ENCODE data around the gene CABLES1. TPM values are rescaled to one million over a fixed set of nuclear protein-coding genes. Genes with fewer than 3 reads are reported as not detected.
"Not testable (repeated sequence)": the region's sequence is repeated elsewhere in the genome, so short reads cannot be mapped to it uniquely, and the experiment has no call there.

Gene CABLES1
- total and polyA plus RNA-seq, 2 of the 8 experiments (the other 6 are each of a cell fraction or from before 2014, with no cell fraction given): 9.2 to 26.4 TPM

GRCh38 chr18:23088310-23088709, 47.0 kb upstream of the CABLES1 start (continued):
- no peak for TF ChIP-seq CEBPB (IDR thresholded peaks at IDR 0.05; ENCODE audit: low read depth, low read length)

GRCh38 chr18:23091017-23091993, 44.0 kb upstream of the CABLES1 start:
- POLR2A ChIA-PET (ENCODE audit: partially characterized antibody): interaction anchor here (0.7 kb wide), 1 partner anchor 226 kb away, joined by 3 read pairs; no protein-coding TSS in a partner anchor
- H2AFZ ChIP-seq (ENCODE audit: low read length): not testable (repeated sequence)

More at GRCh38 chr18:23091017-23091993, 44.0 kb upstream of the CABLES1 start:
- H3K23me2 ChIP-seq (ENCODE audit: low read depth, low read length); H4K20me1 ChIP-seq (replicated peaks in 1 of 2; ENCODE audit: control insufficient read depth in 1 of 2, insufficient read depth in 2 of 2, low read length in 2 of 2); H3K27ac ChIP-seq (ENCODE audit: low read depth, low read length); H3K56ac ChIP-seq (replicated peaks; ENCODE audit: insufficient read length, low read depth, low read length); H3K9me3 ChIP-seq (ENCODE audit: insufficient read depth in 2 of 2, low read depth in 1 of 2, low read length in 1 of 2); H3K9ac ChIP-seq (replicated peaks in 1 of 4; ENCODE audit: extremely low read depth in 1 of 4, low read depth in 3 of 4, low read length in 3 of 4); H3K27me3 ChIP-seq (replicated peaks in 1 of 4; ENCODE audit: control insufficient read depth in 3 of 4, extremely low read depth in 1 of 4, insufficient read depth in 3 of 4, low read length in 3 of 4); H3K23ac ChIP-seq (ENCODE audit: insufficient read length); H3K4ac ChIP-seq (replicated peaks; ENCODE audit: insufficient read length, low read depth, low read length); H3K4me2 ChIP-seq (ENCODE audit: insufficient read depth in 1 of 2, low read depth in 2 of 2, low read length in 2 of 2); H4K8ac ChIP-seq (ENCODE audit: extremely low read depth, insufficient read depth, low read length); H2AK5ac ChIP-seq (ENCODE audit: low read depth, low read length); H2BK15ac ChIP-seq (ENCODE audit: low read length); H4K91ac ChIP-seq (replicated peaks; ENCODE audit: insufficient read length, low read length); H2BK12ac ChIP-seq (ENCODE audit: low read depth, low read length); H3K36me3 ChIP-seq (ENCODE audit: control insufficient read depth in 2 of 4, insufficient read depth in 4 of 4, low read length in 3 of 4); H3K4me3 ChIP-seq (ENCODE audit: extremely low read depth in 1 of 4, insufficient read depth in 2 of 4, low read depth in 3 of 4, low read length in 4 of 4); H2BK20ac ChIP-seq (ENCODE audit: low read length); H2BK5ac ChIP-seq (ENCODE audit: low read depth, low read length); H3K79me1 ChIP-seq (ENCODE audit: low read depth, low read length); H2BK120ac ChIP-seq (replicated peaks; ENCODE audit: low read depth, low read length); H3K14ac ChIP-seq (ENCODE audit: insufficient read length); H4K5ac ChIP-seq (ENCODE audit: insufficient read length, low read depth, low read length); FAIRE-seq; H3K18ac ChIP-seq (ENCODE audit: extremely low read depth, low read length); DNase-seq (ENCODE audit: low read depth in 1 of 2, low spot score in 2 of 2); H3K79me2 ChIP-seq (ENCODE audit: control insufficient read depth in 1 of 2, insufficient read depth in 2 of 2, low read length in 2 of 2): not testable (repeated sequence)
- H3K4me1 ChIP-seq (replicated peaks in 1 of 4; ENCODE audit: control insufficient read depth in 3 of 4, insufficient read depth in 4 of 4, low read length in 3 of 4): peaks cover 4 to 13% (median 7%) of the 10 kb centered on the region in 4 experiments; a peak in 5 of 7 replicates
- 84% methylated on average over 8 of the region's 8 CpGs; no CpG with 5 or more reads in 1 of the 2 experiments for WGBS, 2 experiments (ENCODE audit: extremely low coverage in 1 of 2, insufficient coverage in 1 of 2, insufficient read length in 1 of 2, insufficient replicate concordance in 2 of 2, low coverage in 1 of 2, low lambda C conversion rate in 2 of 2, missing lambda C conversion rate in 1 of 2)
- CTCF ChIA-PET (ENCODE audit: partially characterized antibody): interaction anchor here (0.7 kb wide), 1 partner anchor 814 kb away, joined by 4 read pairs; no protein-coding TSS in a partner anchor
